Cardiac fibroblast (primary cell): Measurements from ENCODE around the gene HAVCR1.
"Not testable (repeated sequence)": the region's sequence is repeated elsewhere in the genome, so short reads cannot be mapped to it uniquely, and the experiment has no call there.

Experiments used
- DNase-seq, 2 donors: peaks; one replicate each; pipeline versions ENCODE4 v3.0.0 to v3.0.0-alpha.2; 2010; ENCODE audit warnings: low read depth in 2 of 2
- H3K4me3 ChIP-seq, 2 donors: replicated peaks in 1 of 2; 1 replicate in 1 of 2; 2 replicates in 1 of 2; pipeline ENCODE4 v1.5.1; 2011; ENCODE audit warnings: low read depth in 2 of 2, low read length in 2 of 2, mild to moderate bottlenecking in 2 of 2, moderate library complexity in 1 of 2
- CTCF ChIP-seq: IDR thresholded peaks from one replicate; pipeline ENCODE4 v1.5.1; 2011; ENCODE audit warnings: low read depth, mild to moderate bottlenecking, low read length, inconsistent platforms

HAVCR1 gene

GRCh38 chr5:157050050-157050449, 8.9 kb downstream of the HAVCR1 start:
- TF ChIP-seq CTCF, result no peak
- H3K4me3 ChIP-seq, result no peak overlapping the region
- no peak for DNase-seq

- H3K4me3 ChIP-seq, result no peak overlapping the region
- no peak for TF ChIP-seq CTCF
- DNase-seq, result no peak
Observed at GRCh38 chr5:157049605-157050004, 9.3 kb downstream of the HAVCR1 start.

- TF ChIP-seq CTCF, result no peak
- DNase-seq, result no peak
- no peak overlapping the region for H3K4me3 ChIP-seq
Observed at GRCh38 chr5:157047898-157048297, 11.0 kb downstream of the HAVCR1 start.

- not testable (repeated sequence) for DNase-seq, H3K4me3 ChIP-seq
Observed at GRCh38 chr5:157047016-157047415, 11.9 kb downstream of the HAVCR1 start.

GRCh38 chr5:157046041-157046440, 12.9 kb downstream of the HAVCR1 start:
- no peak for DNase-seq
- H3K4me3 ChIP-seq, result no peak overlapping the region
- no peak for TF ChIP-seq CTCF

- TF ChIP-seq CTCF, result no peak
- DNase-seq, result no peak
- no peak overlapping the region for H3K4me3 ChIP-seq
Observed at GRCh38 chr5:157045601-157046000, 13.3 kb downstream of the HAVCR1 start.

- DNase-seq, result no peak
- TF ChIP-seq CTCF, result no peak
- no peak overlapping the region for H3K4me3 ChIP-seq
Observed at GRCh38 chr5:157038568-157039187, 20.2 kb downstream of the HAVCR1 start.

GRCh38 chr5:157034106-157035072, 24.5 kb downstream of the HAVCR1 start:
- DNase-seq, H3K4me3 ChIP-seq: not testable (repeated sequence)
